SK-N-SH treated with all-trans-retinoic acid at 6 μM for 48 hours (cell line): ENCODE results near the gene AGMO.

Source experiments
- ATAC-seq: fragments of 200-7000 bp; cut with Tn5 transposase; 3 replicates; pipeline ENCODE4 v1.9.1; 2020; ENCODE audit warnings: mild to moderate bottlenecking, moderate library complexity
- ARNTL ChIP-seq: fragments of 450-650 bp; formaldehyde crosslinking; IDR thresholded peaks from 2 replicates; pipeline ENCODE4 v1.5.0; 2020; ENCODE audit warnings: low read depth, mild to moderate bottlenecking, moderate library complexity, borderline replicate concordance
- BACH2 ChIP-seq: fragments of 250-450 bp; sonication (Bioruptor Pico); IDR thresholded peaks from 2 replicates; pipeline ENCODE4 v1.9.0; 2021; ENCODE audit warnings: mild to moderate bottlenecking, borderline replicate concordance
- CREB5 ChIP-seq: fragments of 250-450 bp; sonication (Bioruptor Pico); IDR thresholded peaks from 2 replicates; pipeline ENCODE4 v1.5.1; 2020; ENCODE audit warnings: low read depth, mild to moderate bottlenecking, moderate library complexity
- CSDC2 ChIP-seq: fragments of 250-450 bp; sonication (Bioruptor Pico); IDR thresholded peaks from 2 replicates; pipeline ENCODE4 v1.5.0; 2020; ENCODE audit warnings: mild to moderate bottlenecking, moderate library complexity
- CSRNP3 ChIP-seq: fragments of 250-450 bp; sonication (Bioruptor Pico); IDR thresholded peaks from 2 replicates; pipeline ENCODE4 v1.5.1; 2021; ENCODE audit warnings: mild to moderate bottlenecking, moderate library complexity
- ESRRG ChIP-seq: fragments of 250-450 bp; sonication (Bioruptor Pico); IDR thresholded peaks from 2 replicates; pipeline ENCODE4 v1.6.1; 2021; ENCODE audit warnings: mild to moderate bottlenecking
- GLIS3 ChIP-seq: fragments of 250-450 bp; sonication (Bioruptor Pico); IDR thresholded peaks from 2 replicates; pipeline ENCODE4 v1.5.0; 2020; ENCODE audit warnings: mild to moderate bottlenecking, moderate library complexity
- ISL1 ChIP-seq: fragments of 250-450 bp; sonication (Bioruptor Pico); IDR thresholded peaks from 2 replicates; pipeline ENCODE4 v2.1.2; 2022; ENCODE audit warnings: mild to moderate bottlenecking, moderate library complexity
- OSR1 ChIP-seq: fragments of 250-450 bp; sonication (Bioruptor Pico); IDR thresholded peaks from 2 replicates; pipeline ENCODE4 v1.8.0; 2022; ENCODE audit warnings: moderate library complexity, mild to moderate bottlenecking, inconsistent platforms
- PATZ1 ChIP-seq: fragments of 250-450 bp; sonication (Bioruptor Pico); IDR thresholded peaks from 2 replicates; pipeline ENCODE4 v1.8.0; 2020; ENCODE audit warnings: mild to moderate bottlenecking, moderate library complexity, borderline replicate concordance
- PPARA ChIP-seq: fragments of 250-450 bp; sonication (Bioruptor Pico); IDR thresholded peaks from 2 replicates; pipeline ENCODE4 v1.5.0; 2020; ENCODE audit warnings: mild to moderate bottlenecking, borderline replicate concordance
- RARB ChIP-seq: fragments of 250-450 bp; sonication (Bioruptor Pico); IDR thresholded peaks from 2 replicates; pipeline ENCODE4 v1.8.0; 2021; ENCODE audit warnings: mild to moderate bottlenecking, moderate library complexity
- SNAI2 ChIP-seq: fragments of 250-450 bp; sonication (Bioruptor Pico); IDR thresholded peaks from 2 replicates; pipeline ENCODE4 v1.5.0; 2020; ENCODE audit warnings: mild to moderate bottlenecking, moderate library complexity
- TCF4 ChIP-seq: fragments of 250-450 bp; sonication (Bioruptor Pico); IDR thresholded peaks from 2 replicates; pipeline ENCODE4 v1.8.0; 2021; ENCODE audit warnings: mild to moderate bottlenecking, moderate library complexity, borderline replicate concordance
- TOX ChIP-seq: fragments of 250-450 bp; sonication (Bioruptor Pico); IDR thresholded peaks from 2 replicates; pipeline ENCODE4 v1.8.0; 2021; ENCODE audit warnings: mild to moderate bottlenecking, moderate library complexity, borderline replicate concordance
- TSHZ2 ChIP-seq: fragments of 250-450 bp; sonication (Bioruptor Pico); IDR thresholded peaks from 2 replicates; pipeline ENCODE4 v1.5.0; 2020; ENCODE audit warnings: mild to moderate bottlenecking, moderate library complexity
- ZC3H10 ChIP-seq: fragments of 250-450 bp; sonication (Bioruptor Pico); IDR thresholded peaks from 2 replicates; pipeline ENCODE4 v1.5.1; 2021; ENCODE audit warnings: mild to moderate bottlenecking, moderate library complexity
- ZFP3 ChIP-seq: fragments of 250-450 bp; sonication (Bioruptor Pico); IDR thresholded peaks from 2 replicates; pipeline ENCODE4 v1.5.0; 2020; ENCODE audit warnings: mild to moderate bottlenecking, moderate library complexity
- ZFP30 ChIP-seq: fragments of 450-650 bp; formaldehyde crosslinking; IDR thresholded peaks from 2 replicates; pipeline ENCODE4 v1.5.0; 2022; ENCODE audit warnings: mild to moderate bottlenecking, moderate library complexity
- ZNF565 ChIP-seq: fragments of 450-650 bp; formaldehyde crosslinking; conservative IDR thresholded peaks from 2 replicates; pipeline ENCODE4 v1.5.0; 2020; ENCODE audit warnings: low read depth, mild to moderate bottlenecking, moderate library complexity
- ZNF70 ChIP-seq: fragments of 450-650 bp; formaldehyde crosslinking; IDR thresholded peaks from 2 replicates; pipeline ENCODE4 v1.5.0; 2020; ENCODE audit warnings: mild to moderate bottlenecking, moderate library complexity
- ZNF8 ChIP-seq: fragments of 450-650 bp; formaldehyde crosslinking; IDR thresholded peaks from 2 replicates; pipeline ENCODE4 v1.5.0; 2020; ENCODE audit warnings: mild to moderate bottlenecking, moderate library complexity

Gene AGMO

DNA sequence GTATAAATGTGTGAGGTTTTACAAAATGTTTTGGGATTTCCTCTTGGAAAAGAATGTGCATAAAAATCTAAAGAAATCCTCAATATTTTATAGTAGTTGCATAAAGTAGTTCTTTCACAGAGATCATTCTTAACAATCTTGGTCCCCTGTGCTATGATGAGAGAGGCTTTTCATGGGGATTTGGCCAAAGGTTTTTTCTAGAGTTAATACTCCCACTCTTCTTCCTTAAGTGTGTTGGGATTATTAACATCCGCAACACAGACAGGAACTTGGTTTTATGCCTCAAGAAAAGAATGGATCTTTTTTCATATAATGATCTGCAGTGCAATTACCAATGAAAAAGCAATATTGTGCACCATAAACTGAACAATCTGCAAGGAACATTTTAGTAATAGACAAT, 71.5 kb downstream of the AGMO start:
- TF ChIP-seq ZNF8: no peak
- no peak for TF ChIP-seq ZNF565 (CRISPR knock-in tag)
- TF ChIP-seq ZNF70 (CRISPR knock-in tag): no peak
- TF ChIP-seq TOX: no peak
- TF ChIP-seq PATZ1 (CRISPR knock-in tag): no peak
- TF ChIP-seq SNAI2 (CRISPR knock-in tag): no peak
- TF ChIP-seq ARNTL (CRISPR knock-in tag): no peak
- TF ChIP-seq RARB: no peak
- TF ChIP-seq GLIS3 (CRISPR knock-in tag): no peak
- no peak for TF ChIP-seq BACH2 (CRISPR knock-in tag)
- no peak for TF ChIP-seq ESRRG (CRISPR knock-in tag)
- no peak for TF ChIP-seq OSR1 (CRISPR knock-in tag)
- no peak for TF ChIP-seq ZFP3
- no peak for TF ChIP-seq ZC3H10 (CRISPR knock-in tag)
- TF ChIP-seq PPARA (CRISPR knock-in tag): no peak
- no peak for ATAC-seq

GRCh38 chr7:15489861-15490260, 72.0 kb downstream of the AGMO start:
- TF ChIP-seq ZNF8: no peak
- no peak for TF ChIP-seq ARNTL (CRISPR knock-in tag)
- TF ChIP-seq TOX: no peak
- no peak for ATAC-seq

DNA sequence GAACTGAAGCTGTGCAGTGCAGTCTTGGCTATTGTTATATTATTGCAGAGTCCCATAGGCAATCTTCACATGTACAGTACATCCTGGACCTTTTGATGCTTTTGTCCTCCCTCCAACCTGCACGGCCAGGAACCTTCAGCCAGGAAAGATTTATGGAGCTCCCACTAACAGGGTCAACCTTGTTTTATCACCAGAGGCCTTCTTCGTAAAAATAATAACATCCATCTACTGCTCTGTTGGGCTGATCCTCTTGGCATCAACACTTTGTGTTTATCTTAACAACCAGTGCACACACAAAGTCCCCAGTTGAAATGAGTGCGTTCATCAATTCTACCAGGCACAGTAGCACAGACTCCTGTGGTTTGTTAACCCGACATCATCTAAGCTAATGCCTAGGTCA, 72.4 kb downstream of the AGMO start:
- TF ChIP-seq TCF4 (no peak), CREB5 (CRISPR knock-in tag) (no peak), CSRNP3 (CRISPR knock-in tag) (no peak), ZC3H10 (CRISPR knock-in tag) (no peak), ZNF565 (CRISPR knock-in tag) (no peak), OSR1 (CRISPR knock-in tag) (no peak), TSHZ2 (CRISPR knock-in tag) (no peak), ESRRG (CRISPR knock-in tag) (no peak), ARNTL (CRISPR knock-in tag) (no peak), ZFP30 (CRISPR knock-in tag) (no peak), PPARA (CRISPR knock-in tag) (no peak), SNAI2 (CRISPR knock-in tag) (no peak), ISL1 (CRISPR knock-in tag) (no peak)
- no peak for ATAC-seq

GRCh38 chr7:15488401-15488800, 73.4 kb downstream of the AGMO start:
- ATAC-seq: no peak
- TF ChIP-seq TOX (no peak), ZC3H10 (CRISPR knock-in tag) (no peak), PATZ1 (CRISPR knock-in tag) (no peak), CSDC2 (CRISPR knock-in tag) (no peak)
- TF ChIP-seq, all 23 proteins: peak for 0
